Measurements from ENCODE around the gene FAM131A.

The FAM131A gene

GRCh38 chr3:184349563-184350470 is 12.4 kb downstream of the FAM131A start:
- Histone ChIP-seq H3K4me1 (ENCODE audit: control insufficient read depth, insufficient read depth, low read length) (peaks cover 9% of the 10 kb centered on the region), H3K4me3 (ENCODE audit: low read length in 2 of 2) (no peak overlapping the region), H3K9me3 (ENCODE audit: control insufficient read depth in 2 of 2, low read length in 2 of 2) (no peaks in the 10 kb centered on the region), H3K36me3 (ENCODE audit: control insufficient read depth in 2 of 2, insufficient read depth in 2 of 2, low read length in 2 of 2) (peaks cover under 1% of the 10 kb centered on the region in 2 donors), H3K9ac (ENCODE audit: low read length in 2 of 2) (no peak overlapping the region), H3K27me3 (ENCODE audit: control insufficient read depth in 1 of 2, insufficient read depth in 2 of 2, low read length in 2 of 2) (no peaks in the 10 kb centered on the region), H3K27ac (ENCODE audit: low read length) (no peak overlapping the region)

DNA sequence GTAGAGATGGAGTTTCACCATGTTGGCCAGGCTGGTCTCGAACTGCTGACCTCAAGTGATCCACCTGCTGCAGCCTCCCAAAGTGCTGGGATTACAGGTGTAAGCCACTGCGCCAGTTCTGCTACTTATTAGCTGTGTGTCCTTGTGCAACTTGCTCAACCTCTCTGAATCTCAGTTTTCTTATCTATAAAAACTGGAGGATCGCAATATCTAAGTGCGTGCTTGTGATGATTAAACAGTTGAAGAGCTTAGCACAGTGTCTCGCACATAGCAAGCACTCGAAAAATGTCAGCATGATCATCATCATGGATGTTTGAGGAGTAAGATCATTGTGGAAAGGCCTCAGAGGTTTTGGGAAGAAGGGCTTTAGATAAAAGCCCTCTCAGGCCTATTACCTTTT is 13.2 kb downstream of the FAM131A start:
- Histone ChIP-seq H3K27me3 (ENCODE audit: control insufficient read depth in 1 of 2, insufficient read depth in 2 of 2, low read length in 2 of 2) (no peaks in the 10 kb centered on the region), H3K27ac (ENCODE audit: low read length) (no peak overlapping the region), H3K36me3 (ENCODE audit: control insufficient read depth in 2 of 2, insufficient read depth in 2 of 2, low read length in 2 of 2) (peaks cover 3 to 6% of the 10 kb centered on the region in 2 donors), H3K9ac (ENCODE audit: low read length in 2 of 2) (no peak overlapping the region), H3K4me1 (ENCODE audit: control insufficient read depth, insufficient read depth, low read length) (peaks cover 9% of the 10 kb centered on the region), H3K9me3 (ENCODE audit: control insufficient read depth in 2 of 2, low read length in 2 of 2) (no peaks in the 10 kb centered on the region), H3K4me3 (ENCODE audit: low read length in 2 of 2) (no peak overlapping the region)

- H3K4me1 ChIP-seq (ENCODE audit: control insufficient read depth, insufficient read depth, low read length) = peaks cover 6% of the 10 kb centered on the region
- H3K27ac ChIP-seq (ENCODE audit: low read length) = no peak overlapping the region
- H3K4me3 ChIP-seq (ENCODE audit: low read length in 2 of 2) = no peak overlapping the region
- peaks cover 5 to 7% of the 10 kb centered on the region in 2 donors for H3K36me3 ChIP-seq (ENCODE audit: control insufficient read depth in 2 of 2, insufficient read depth in 2 of 2, low read length in 2 of 2)
- H3K9me3 ChIP-seq (ENCODE audit: control insufficient read depth in 2 of 2, low read length in 2 of 2) = no peaks in the 10 kb centered on the region
- H3K9ac ChIP-seq (ENCODE audit: low read length in 2 of 2) = no peak overlapping the region
- no peaks in the 10 kb centered on the region for H3K27me3 ChIP-seq (ENCODE audit: control insufficient read depth in 1 of 2, insufficient read depth in 2 of 2, low read length in 2 of 2)
Observed at GRCh38 chr3:184351511-184352148, 14.2 kb downstream of the FAM131A start.

GRCh38 chr3:184352149-184352785 is 14.9 kb downstream of the FAM131A start:
- Histone ChIP-seq H3K9ac (ENCODE audit: low read length in 2 of 2) (no peak overlapping the region), H3K9me3 (ENCODE audit: control insufficient read depth in 2 of 2, low read length in 2 of 2) (no peaks in the 10 kb centered on the region), H3K4me3 (ENCODE audit: low read length in 2 of 2) (no peak overlapping the region), H3K4me1 (ENCODE audit: control insufficient read depth, insufficient read depth, low read length) (peaks cover 6% of the 10 kb centered on the region), H3K27ac (ENCODE audit: low read length) (no peak overlapping the region), H3K27me3 (ENCODE audit: control insufficient read depth in 1 of 2, insufficient read depth in 2 of 2, low read length in 2 of 2) (no peaks in the 10 kb centered on the region), H3K36me3 (ENCODE audit: control insufficient read depth in 2 of 2, insufficient read depth in 2 of 2, low read length in 2 of 2) (peaks cover 9 to 10% of the 10 kb centered on the region in 2 donors)

- H3K4me3 ChIP-seq (ENCODE audit: low read length in 2 of 2) = no peak overlapping the region
- no peaks in the 10 kb centered on the region for H3K9me3 ChIP-seq (ENCODE audit: control insufficient read depth in 2 of 2, low read length in 2 of 2)
- H3K4me1 ChIP-seq (ENCODE audit: control insufficient read depth, insufficient read depth, low read length) = peaks cover 6% of the 10 kb centered on the region
- H3K9ac ChIP-seq (ENCODE audit: low read length in 2 of 2) = no peak overlapping the region
- no peaks in the 10 kb centered on the region for H3K27me3 ChIP-seq (ENCODE audit: control insufficient read depth in 1 of 2, insufficient read depth in 2 of 2, low read length in 2 of 2)
- H3K36me3 ChIP-seq (ENCODE audit: control insufficient read depth in 2 of 2, insufficient read depth in 2 of 2, low read length in 2 of 2) = peaks cover 9 to 11% of the 10 kb centered on the region in 2 donors
- H3K27ac ChIP-seq (ENCODE audit: low read length) = no peak overlapping the region
Observed at GRCh38 chr3:184352897-184353545, 15.6 kb downstream of the FAM131A start.

DNA sequence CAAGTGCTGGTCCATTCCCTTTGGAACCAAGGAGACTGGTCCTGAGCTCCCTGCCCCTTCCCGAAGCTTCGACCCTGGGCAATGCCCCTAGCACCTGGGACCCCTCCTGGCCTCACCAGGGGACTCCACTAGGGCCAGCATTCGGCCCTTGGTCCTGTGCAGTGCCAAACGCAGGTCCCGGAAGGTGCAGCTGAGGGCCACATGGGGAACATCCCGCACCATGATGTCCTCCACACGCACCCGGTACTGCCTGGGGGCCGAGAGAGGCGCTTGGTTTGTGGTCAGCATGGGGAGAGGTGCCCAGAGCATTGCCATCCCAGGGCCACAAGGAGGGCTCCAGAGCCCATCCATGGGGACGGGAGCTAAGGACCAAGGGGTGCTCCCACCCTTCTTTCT is 16.1 kb downstream of the FAM131A start:
- Histone ChIP-seq H3K9me3 (ENCODE audit: control insufficient read depth in 2 of 2, low read length in 2 of 2) (no peaks in the 10 kb centered on the region), H3K4me3 (ENCODE audit: low read length in 2 of 2) (no peak overlapping the region), H3K36me3 (ENCODE audit: control insufficient read depth in 2 of 2, insufficient read depth in 2 of 2, low read length in 2 of 2) (peaks cover 9 to 15% of the 10 kb centered on the region in 2 donors), H3K4me1 (ENCODE audit: control insufficient read depth, insufficient read depth, low read length) (peaks cover 6% of the 10 kb centered on the region), H3K27me3 (ENCODE audit: control insufficient read depth in 1 of 2, insufficient read depth in 2 of 2, low read length in 2 of 2) (no peaks in the 10 kb centered on the region), H3K9ac (ENCODE audit: low read length in 2 of 2) (no peak overlapping the region), H3K27ac (ENCODE audit: low read length) (no peak overlapping the region)

DNA sequence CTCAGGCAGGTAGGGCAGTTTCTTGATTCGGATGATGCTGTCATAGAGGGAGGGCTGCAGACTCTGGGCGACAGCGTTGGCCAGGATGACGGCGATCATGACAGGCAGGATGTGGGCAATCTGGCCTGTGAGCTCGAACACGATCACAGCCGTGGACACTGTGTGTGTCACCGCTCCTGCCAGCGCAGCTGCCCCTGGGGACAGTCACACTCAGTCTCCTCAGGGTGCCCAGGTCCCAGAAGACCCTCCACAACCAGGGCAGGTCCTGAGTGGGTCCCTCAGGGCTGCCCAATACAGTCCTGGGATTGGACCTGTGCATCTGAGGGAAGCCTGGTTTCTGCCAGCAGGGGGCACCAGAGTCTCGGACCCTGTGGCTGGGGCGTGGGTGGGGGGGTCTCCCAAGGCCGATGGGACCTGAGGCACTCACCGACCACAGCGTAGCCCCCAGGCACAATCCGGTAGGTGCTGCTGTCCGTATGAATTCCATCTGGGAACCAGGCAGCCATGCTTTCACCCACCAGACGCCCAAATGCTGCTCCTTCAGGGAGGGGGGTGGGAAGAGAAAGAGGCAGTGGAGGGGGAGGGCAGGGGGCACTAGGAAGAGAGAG is 16.8 kb downstream of the FAM131A start:
- Histone ChIP-seq H3K36me3 (ENCODE audit: control insufficient read depth in 2 of 2, insufficient read depth in 2 of 2, low read length in 2 of 2) (peaks cover 9 to 15% of the 10 kb centered on the region in 2 donors), H3K27me3 (ENCODE audit: control insufficient read depth in 1 of 2, insufficient read depth in 2 of 2, low read length in 2 of 2) (no peaks in the 10 kb centered on the region), H3K4me3 (ENCODE audit: low read length in 2 of 2) (no peak overlapping the region), H3K4me1 (ENCODE audit: control insufficient read depth, insufficient read depth, low read length) (peaks cover 6% of the 10 kb centered on the region), H3K9me3 (ENCODE audit: control insufficient read depth in 2 of 2, low read length in 2 of 2) (no peaks in the 10 kb centered on the region), H3K27ac (ENCODE audit: low read length) (no peak overlapping the region), H3K9ac (ENCODE audit: low read length in 2 of 2) (no peak overlapping the region)

- Histone ChIP-seq H3K9me3 (ENCODE audit: control insufficient read depth in 2 of 2, low read length in 2 of 2) (no peaks in the 10 kb centered on the region), H3K4me1 (ENCODE audit: control insufficient read depth, insufficient read depth, low read length) (peaks cover 6% of the 10 kb centered on the region), H3K9ac (ENCODE audit: low read length in 2 of 2) (no peak overlapping the region), H3K27ac (ENCODE audit: low read length) (no peak overlapping the region), H3K4me3 (ENCODE audit: low read length in 2 of 2) (no peak overlapping the region), H3K27me3 (ENCODE audit: control insufficient read depth in 1 of 2, insufficient read depth in 2 of 2, low read length in 2 of 2) (no peaks in the 10 kb centered on the region), H3K36me3 (ENCODE audit: control insufficient read depth in 2 of 2, insufficient read depth in 2 of 2, low read length in 2 of 2) (peaks cover 9 to 15% of the 10 kb centered on the region in 2 donors)
Observed at GRCh38 chr3:184354754-184355153, 17.4 kb downstream of the FAM131A start.

GRCh38 chr3:184355261-184356040 is 18.1 kb downstream of the FAM131A start:
- Histone ChIP-seq H3K4me3 (ENCODE audit: low read length in 2 of 2) (no peak overlapping the region), H3K4me1 (ENCODE audit: control insufficient read depth, insufficient read depth, low read length) (peaks cover 12% of the 10 kb centered on the region), H3K9ac (ENCODE audit: low read length in 2 of 2) (no peak overlapping the region), H3K9me3 (ENCODE audit: control insufficient read depth in 2 of 2, low read length in 2 of 2) (no peaks in the 10 kb centered on the region), H3K36me3 (ENCODE audit: control insufficient read depth in 2 of 2, insufficient read depth in 2 of 2, low read length in 2 of 2) (peaks cover 9 to 15% of the 10 kb centered on the region in 2 donors), H3K27me3 (ENCODE audit: control insufficient read depth in 1 of 2, insufficient read depth in 2 of 2, low read length in 2 of 2) (no peaks in the 10 kb centered on the region), H3K27ac (ENCODE audit: low read length) (no peak overlapping the region)
